Mucosa of gallbladder (tissue), 1 donor: ENCODE measurements around the gene XCL1. TPM values are rescaled to one million over a fixed set of nuclear protein-coding genes. Genes with fewer than 3 reads are reported as not detected.
"Not testable (repeated sequence)": the region's sequence is repeated elsewhere in the genome, so short reads cannot be mapped to it uniquely, and the experiment has no call there.

Source experiments
- DNase-seq: peaks from one replicate; pipeline ENCODE4 v3.0.0-alpha.2; 2020; ENCODE audit warnings: low spot score
- total RNA-seq: library from RNA; stranded (reverse); gene quantifications from one replicate; pipeline ENCODE4 v1.2.1, GENCODE V29; 2021
- donor health status: DM: no; HTN: no; CAD: no.

XCL1 gene, protein sequence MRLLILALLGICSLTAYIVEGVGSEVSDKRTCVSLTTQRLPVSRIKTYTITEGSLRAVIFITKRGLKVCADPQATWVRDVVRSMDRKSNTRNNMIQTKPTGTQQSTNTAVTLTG
- 1.6 TPM for total RNA-seq

DNA sequence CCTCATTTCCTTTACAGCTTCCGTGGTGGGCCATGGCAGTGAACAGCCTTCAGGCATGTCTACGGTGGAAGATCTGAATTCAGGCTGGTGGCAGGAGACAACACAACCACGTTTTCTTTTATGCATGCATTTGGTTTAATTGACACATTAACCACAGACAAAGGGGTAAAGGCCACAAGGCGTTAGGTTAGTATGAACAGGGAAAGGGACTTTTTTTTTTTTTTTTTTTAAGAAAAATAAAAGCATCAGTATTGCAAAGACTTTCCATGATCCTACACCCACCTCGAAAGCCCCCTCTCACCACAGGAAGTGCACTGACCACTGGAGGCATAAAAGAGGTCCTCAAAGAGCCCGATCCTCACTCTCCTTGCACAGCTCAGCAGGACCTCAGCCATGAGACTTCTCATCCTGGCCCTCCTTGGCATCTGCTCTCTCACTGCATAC is at the start of gene XCL1:
TSS of gene XCL1 (plus strand) at position 361 of the 444 bp plus-strand sequence. CDS start at position 394, 33 bp downstream.
- DNase-seq: not testable (repeated sequence)

DNA sequence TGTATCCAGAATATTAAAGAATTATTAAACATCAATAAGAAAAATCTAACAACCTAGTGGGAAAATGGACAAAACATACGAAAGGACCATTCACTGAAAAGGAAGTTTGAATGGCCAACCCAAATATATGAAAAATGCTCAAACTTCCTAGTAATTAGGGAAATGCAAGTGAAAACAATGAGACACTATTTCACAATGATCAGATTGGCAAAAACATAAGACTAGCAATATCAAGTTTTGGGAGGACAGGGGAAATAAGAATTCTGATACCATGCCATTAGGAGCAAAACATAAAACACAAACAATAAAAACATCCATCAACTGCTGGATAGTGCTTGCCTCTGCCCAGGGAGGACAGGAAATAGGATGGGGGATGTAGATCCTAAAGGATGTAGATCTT is 46.9 kb upstream of the XCL1 start:
- DNase-seq: no peak

DNA sequence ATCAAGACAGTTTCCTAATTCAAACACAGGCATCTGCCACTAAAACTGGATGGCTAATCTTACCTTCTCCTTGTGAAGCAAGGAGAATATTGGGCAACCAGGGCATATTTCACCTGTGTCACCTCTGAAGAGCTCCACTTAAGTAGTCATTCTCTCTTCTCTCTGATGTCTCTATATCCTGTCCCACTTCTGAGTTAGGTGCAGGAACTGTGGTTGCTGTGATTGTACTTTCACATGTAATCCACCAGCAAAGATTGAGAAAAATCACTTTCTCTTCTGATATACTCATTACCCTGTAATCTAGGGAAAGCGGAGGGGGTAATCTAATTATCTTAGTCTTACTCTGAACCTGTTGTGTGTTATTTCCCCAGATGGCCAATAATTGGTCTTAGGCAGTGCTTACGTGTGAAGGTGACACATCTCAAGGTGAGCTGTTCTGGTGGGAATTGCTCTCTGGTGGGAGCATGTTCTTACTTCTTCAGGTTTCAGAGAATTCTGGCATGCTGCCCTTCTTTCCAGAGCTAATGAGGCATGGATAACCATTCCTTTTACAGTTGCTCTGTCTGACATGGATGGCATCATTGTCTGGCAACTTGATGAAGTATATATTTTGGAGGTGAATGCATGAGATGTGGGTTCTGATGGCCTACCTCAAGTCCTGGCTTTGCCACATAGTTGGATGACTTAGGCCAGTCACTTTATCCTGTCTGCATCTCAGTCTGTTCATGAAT is 44.6 kb upstream of the XCL1 start:
- DNase-seq: no peak

DNA sequence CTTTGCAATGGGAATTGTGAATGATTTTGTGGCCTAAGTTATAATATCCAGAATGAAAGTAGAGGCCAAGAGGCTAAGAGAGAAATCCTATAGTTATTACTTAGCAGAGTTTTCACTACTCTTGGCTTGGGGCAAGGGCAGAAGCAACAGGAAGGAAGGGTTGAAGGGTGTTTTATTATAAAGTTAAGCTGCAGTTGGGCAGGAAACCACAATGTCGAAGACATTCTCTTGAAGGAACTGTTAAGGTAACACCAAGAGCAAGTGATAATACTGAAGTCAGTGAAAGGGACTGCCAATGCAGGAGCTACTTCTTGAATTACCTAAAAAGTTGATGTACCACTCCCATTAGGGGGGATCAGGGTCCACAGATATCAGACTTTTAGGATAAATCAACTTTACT is 40.9 kb upstream of the XCL1 start:
- DNase-seq: no peak

DNA sequence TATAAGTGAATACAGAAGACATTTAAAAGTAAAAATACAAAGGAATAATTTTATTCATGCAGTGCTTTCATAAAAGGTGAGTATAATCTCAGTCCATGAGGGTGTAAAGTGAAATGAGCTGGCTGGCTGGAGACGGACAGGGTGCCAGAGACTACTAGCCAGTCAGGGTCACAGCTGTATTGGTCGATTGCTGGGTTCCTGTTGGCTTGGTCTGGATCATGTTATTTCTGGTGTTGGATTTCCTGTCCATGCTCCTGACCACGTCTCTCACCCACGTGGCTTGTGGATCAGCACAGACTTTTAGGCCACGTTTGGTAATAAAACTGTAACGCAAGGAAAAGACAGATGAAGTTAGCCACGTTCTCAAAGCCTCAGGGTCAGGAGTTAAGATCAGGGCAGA is 35.6 kb upstream of the XCL1 start:
- not testable (repeated sequence) for DNase-seq

DNA sequence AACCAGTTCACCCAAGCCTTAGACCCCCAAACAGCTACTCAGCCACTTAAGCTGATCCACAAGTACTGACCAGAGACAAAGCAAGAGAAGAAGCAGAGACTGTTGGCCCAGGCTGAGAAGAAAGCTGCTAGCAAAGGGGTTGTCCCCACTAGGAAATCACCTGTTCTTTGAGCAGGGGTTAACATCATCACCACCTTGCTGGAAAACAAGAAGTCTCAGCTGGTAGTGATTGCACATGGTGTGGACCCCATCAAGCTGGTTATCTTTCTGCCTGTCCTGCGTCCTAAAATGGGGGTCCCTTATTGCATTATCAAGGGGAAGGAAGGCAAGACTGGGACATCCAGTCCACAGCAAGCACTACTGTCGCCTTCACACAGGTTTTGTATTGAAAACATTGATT is 33.4 kb upstream of the XCL1 start:
- not testable (repeated sequence) for DNase-seq

DNA sequence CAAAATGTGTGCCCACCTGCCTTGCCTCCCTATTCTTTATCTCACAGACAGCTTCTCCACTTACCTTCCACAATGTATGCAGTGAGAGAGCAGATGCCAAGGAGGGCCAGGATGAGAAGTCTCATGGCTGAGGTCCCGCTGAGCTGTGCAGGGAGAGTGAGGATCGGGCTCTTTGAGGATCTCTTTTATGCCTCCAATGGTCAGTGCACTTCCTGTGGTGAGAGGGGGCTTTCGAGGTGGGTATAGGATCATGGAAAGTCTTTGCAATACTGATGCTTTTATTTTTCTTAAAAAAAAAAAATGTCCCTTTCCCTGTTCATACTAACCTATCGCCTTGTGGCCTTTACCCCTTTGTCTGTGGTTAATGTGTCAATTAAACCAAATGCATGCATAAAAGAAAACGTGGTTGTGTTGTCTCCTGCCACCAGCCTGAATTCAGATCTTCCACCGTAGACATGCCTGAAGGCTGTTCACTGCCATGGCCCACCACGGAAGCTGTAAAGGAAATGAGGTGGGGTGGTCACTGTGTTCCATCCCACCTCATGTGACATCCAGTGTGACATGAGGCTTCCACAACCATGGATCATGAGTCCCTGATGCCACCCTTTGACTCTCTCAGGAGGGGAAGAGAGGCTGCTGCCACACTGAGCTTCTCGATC is 32.4 kb upstream of the XCL1 start, which contains the start of gene XCL2:
TSS of gene XCL2 (minus strand) at position 158 of the 659 bp plus-strand sequence. CDS start at position 125, 33 bp downstream.
- DNase-seq: not testable (repeated sequence)

DNA sequence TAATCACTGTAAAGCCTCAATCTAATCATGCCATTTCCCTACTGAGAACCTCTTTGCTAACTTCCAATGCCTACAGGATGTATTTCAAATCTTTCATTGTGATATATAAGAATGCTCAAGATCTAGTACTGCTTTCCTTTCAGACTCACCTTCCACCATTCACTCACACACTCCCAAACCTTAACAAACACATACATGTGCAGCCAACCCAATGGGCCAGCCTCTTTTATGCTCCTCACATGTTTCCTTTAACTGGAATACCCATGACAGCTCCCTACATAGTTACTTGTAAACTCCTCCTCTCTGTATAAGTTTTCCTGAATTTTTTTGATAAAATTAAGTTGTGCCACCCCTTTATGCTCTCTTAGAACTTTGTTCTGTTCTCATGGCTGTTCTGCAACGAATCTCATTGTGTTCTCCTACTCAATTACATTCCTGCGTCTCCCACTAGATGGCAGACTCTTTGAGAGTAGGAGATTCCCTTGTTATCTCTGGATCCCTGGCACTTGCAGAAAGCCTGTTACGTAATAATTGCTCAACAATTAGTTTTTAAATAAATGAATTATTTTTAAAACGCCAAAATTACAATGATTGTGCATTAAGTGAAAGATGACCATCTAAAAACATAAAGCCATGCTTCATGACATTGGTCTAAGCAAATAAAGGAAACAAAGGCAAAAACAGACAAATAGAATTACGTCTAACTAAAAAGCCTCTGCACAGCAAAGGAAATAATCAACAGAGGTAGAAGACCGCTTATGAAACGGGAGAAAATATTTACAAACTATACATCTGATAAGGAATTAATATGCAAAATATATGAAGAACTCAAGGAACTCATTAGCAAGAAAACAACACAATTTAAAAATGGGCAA is 30.5 kb upstream of the XCL1 start:
- peak; percentile 61 for DNase-seq

DNA sequence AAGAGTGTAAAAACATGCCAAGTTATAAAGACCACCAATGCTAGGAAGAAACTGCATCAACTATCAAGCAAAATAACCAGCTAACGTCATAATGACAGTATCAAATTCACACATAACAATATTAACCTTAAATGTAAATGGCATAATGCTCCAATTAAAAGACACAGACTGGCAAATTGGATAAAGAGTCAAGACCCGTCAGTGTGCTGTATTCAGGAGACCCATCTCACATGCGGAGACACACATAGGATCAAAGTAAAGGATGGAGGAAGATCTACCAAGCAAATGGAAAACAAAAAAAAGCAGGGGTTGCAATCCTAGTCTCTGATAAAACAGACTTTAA is 29.9 kb upstream of the XCL1 start:
- DNase-seq: not testable (repeated sequence)

DNA sequence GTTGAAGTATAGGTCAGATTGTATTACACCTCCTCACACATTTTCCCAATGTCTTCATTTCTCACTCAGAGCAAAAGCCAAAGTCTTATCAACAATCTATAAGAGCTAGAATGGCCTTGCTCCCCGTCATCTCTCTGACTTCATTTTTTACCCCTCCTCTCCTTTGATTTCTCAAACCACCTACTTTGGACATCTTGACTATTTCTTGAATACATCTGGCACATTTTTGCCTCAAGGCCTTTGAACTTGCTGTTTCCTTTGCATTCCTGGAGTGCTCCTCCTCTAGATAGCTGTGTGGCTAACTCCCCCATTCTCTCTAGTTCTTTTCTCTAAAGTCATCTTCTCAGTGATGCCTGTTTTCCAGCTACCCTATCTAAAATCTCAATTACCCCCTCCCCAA is 25.4 kb upstream of the XCL1 start:
- DNase-seq: no peak

DNA sequence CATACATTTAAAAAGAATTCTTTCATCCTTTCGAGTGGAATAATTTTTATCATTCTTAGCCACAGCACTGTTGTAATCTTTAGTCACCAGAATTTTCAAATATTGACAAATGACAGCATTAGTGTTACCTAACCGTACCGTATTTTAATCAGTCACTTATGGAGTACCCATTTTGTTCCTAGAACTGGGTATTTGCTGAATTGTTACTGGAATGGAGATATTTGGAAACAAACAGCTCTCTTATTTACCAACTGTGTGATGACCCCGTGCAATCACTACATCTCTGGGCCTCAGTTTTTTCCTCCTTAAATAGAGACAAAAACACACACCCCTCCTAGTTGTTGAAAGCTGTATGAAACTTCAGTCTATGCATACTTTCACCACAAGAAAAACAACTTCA is 24.7 kb upstream of the XCL1 start:
- no peak for DNase-seq

DNA sequence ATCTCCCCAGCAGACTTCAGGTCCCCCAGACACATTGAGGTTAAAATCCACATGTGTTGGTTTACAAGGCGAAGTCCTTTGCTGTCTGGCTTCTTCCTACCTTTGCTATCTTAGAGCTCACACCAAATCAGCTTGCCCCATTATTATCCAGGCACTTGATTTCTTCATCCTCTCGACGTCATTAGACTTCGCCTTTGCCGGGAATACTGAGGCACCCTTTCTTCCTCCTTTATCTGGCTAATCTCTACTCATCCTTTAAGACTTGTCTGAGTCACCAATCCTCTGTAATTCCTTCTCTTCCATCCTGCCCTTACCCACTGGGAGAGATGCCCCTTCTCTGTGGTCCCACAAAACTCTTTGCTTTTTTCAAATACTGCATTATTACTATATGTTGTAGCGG is 23.4 kb upstream of the XCL1 start:
- DNase-seq: no peak

DNA sequence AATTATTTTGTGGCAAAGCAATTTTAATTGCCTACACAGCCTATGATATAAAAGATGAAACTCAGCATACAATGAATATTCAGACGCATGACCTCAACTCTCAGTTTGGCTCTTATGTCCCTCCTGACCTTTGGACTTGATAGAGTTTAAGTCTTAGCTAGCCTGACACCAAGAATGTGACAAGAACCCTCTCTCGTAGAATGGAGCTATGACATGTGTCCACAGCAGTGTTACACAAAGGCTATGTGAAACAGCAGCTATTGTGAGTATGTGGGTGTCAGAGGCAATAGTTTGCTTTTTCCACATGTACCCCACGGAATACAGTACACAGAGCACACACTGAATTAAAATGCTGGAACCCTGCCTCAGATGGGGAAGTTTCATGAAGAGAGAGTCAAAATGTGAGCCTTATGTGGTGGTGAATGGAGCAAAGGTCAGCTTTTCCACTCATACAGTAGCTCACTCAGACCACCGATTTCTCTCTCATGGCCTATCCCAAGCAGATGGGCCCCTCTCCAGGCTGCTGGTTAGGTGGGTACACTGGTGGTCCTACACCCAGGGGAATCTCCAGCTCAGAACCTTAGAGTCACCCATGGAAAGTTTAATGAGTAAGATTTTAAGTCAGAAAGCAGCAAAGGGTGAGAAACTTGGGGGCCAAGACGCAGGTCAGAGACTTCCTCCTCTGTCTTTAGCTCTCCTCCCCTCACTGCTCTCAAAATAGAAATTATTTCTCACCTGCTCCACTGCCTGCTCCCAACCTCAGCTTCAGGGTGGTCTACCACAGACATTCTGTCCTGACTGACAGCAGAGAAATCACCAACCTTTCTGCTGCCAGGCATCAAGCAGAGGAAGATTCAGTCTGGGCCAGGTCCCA is 22.5 kb upstream of the XCL1 start:
- no peak for DNase-seq

DNA sequence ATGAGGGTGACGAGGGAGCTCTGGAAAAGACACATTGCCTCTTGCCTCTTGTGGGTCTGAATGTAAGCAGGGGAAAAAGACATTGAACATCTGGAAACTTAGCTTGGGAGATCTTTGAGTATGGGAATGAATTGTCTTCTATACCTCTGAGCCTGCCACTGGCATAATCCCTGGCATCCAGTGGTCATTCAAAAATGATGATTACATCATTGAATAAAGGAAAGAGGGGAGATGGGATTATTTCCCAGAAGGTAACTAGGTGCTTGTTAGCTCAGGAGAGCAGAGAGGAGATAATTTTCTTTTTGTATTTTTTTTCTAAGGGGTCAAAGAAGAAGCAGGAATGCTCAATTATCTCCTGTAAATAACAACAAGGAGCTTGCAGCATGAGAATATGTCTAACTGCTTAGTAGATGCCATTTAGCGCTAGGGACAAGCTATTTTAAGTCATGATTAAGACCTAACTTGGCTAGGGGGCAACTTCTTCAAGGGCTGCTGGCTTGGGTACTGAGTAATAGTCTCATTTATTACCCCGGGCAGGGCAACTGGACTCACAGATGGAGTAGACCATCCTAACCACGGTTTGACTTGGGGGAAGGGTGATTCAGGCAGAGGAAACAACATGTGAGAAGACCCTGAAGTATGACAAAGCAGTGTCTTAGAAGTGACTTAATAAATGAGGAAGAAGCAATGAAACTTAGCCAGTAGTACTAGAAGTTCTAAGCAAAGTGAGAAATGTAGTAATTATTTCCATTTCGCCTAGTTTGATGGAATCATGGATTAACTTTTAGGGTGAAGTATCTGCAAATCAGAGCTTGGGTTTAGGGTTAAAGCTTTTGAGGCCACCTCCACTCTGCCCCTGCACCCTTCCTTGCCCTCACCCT is 21.6 kb upstream of the XCL1 start:
- DNase-seq: no peak

DNA sequence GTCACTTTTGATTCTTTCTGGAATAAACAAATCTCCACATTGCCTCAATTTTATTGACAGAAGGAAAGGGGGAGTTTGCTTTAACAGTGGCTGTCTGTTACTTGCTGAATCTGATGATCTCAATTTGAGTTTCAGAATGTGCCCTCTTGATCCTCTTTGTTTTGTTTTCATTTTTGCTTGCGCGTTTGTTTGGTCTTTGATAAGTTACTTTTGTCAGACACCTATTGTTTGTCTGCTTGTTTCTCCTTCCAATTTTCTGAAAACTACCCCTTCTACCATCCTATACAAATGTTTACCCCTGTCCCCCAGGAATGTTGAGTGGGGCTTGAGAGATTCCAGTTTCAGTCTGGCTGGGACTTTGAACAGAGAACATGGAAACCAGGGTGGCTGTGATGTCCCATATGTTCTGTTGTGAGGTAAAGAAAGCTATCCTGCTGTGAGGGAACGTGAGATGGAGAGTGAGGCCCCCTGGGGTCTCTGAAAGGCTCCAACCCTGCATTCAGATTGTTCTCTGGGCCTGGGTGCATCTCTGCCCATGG is 20.8 kb upstream of the XCL1 start:
- no peak for DNase-seq

DNA sequence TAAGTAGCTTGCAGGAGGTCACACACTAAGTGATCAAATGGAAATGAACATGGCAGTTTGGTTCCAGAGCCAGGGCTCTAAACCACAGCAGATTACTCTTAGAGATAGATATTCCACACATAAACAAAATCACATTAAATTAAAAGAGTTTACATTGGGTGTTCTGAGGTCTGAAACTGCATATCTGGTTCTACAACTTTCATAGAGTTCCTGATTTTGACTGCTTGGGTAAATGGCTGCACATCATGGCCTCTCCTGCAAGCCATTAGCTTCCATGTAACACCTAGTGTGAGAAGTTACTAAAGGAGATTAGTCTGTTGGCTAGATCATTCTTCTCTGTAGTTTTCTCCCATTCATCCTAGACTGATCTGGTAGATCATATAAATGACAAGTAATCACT is 19.8 kb upstream of the XCL1 start:
- no peak for DNase-seq

DNA sequence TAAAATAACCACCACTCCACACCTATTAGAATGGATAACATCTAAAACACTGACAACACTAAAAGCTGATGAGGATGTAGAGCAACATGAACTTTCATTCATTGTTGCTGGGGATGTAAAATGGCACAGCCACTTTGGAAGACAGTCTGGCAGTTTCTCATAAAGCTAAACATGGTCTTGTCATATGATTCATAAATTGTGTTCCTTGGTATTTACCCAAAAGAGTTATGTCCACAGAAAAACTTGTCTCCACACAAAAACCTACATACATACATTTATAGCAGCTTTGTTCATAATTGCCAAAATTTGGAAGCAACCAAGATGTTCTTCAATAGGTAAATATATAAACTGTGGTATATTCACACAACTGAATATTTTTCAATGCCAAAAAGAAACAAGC is 16.0 kb upstream of the XCL1 start:
- DNase-seq: no peak

DNA sequence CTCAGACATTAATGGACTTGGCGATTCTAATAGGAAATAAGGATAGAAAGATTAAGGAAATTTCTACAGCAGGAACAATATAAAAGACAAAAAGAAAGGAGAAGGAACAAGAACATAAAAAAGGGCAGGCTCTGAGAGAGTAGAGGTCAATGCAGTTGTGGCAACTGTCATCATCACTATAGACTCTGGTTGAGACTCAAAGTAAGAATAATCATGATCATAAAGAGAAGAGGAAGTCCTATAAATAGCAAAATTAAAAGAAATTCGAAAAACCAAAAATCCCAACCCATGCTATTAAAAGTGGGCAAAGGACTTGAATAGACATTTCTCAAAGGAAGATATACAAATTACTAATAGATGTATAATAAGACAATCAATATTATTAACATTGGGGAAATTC is 14.4 kb upstream of the XCL1 start:
- DNase-seq: no peak

DNA sequence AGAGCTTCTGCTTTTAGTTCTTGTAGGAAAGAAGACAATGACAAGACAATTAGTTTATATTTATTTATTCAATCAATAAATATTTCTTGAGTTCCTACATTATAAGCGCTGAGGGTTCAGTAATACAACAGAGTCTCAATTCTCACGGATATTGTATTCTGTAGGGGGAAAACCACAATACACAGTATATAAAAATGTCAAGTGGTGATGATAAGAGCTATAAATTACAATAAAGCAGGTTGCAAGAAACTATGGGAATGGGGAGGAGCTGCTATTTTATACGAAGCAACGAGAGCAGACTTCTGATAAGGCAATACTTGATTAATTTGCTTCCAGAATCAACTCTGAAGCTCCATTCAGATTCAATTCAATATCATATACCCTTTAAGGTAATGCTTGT is 10.6 kb upstream of the XCL1 start:
- no peak for DNase-seq

DNA sequence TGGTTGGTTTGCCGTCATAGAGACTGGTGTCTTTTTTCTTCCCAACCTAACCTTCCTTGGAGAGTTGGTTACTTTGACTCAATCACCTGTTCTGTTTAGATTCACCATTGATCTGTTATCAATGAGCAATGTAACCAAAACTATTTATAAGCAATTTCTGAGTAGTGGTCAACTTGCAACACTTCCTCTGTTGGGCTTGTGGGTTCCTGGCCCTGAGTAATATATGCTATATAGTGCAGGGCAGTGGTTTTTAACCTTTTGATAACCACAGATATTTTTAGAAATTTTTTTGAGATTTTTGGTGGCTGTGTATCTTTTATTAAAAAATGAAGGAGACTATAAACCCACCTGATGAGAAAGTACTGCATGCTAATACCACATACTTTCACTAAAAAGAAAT is 9.4 kb upstream of the XCL1 start:
- DNase-seq: no peak
